ENCODE measurements around the gene HDAC10.
A peak's percentile ranks its signal among the peaks of the same experiment; 100 is the strongest.

Gene HDAC10

DNA sequence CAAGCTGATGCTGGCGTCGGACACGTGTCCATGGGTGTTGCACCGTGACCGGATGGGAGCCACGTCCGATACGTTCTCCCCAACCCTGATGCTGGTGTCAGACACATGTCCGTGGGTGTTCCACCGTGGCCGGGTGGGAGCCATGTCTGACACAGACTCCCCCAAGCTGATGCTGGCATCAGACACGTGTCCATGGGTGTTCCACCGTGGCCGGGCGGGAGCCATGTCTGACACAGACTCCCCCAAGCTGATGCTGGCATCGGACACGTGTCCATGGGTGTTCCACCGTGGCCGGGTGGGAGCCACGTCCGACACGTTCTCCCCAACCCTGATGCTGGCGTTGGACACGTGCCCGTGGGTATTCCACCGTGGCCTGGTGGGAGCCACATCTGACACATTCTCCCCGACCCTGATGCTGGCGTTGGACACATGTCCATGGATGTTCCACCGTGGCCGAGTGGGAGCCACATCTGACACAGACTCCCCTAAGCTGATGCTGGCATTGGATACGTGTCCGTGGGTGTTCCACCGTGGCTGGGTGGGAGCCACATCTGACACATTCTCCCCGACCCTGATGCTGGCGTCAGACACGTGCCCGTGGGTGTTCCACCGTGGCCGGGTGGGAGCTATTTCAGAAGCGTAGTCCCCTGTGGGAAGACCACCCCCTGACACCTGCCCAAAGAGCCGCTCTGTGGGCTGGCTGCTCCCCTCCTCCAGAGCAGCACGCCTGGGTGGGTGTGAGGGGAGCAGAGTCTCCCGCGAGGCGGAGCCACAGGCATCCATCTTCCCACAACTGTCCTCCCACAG is 30.3 kb downstream of the HDAC10 start:
- H3K9me3 ChIP-seq (ENCODE audit: control extremely low read depth in 1 of 5, control insufficient read depth in 4 of 5, insufficient read depth in 2 of 5, low read depth in 1 of 5, low read length in 4 of 5), result no peaks in the 10 kb centered on the region
- H3K27me3 ChIP-seq (replicated peaks in 2 of 5; ENCODE audit: control insufficient read depth in 4 of 5, insufficient read depth in 5 of 5, low read length in 4 of 5), result no peaks in the 10 kb centered on the region
- peaks cover 10 to 89% (median 59%) of the 10 kb centered on the region in 4 experiments for H3K36me3 ChIP-seq (ENCODE audit: control insufficient read depth in 4 of 4, insufficient read depth in 4 of 4, low read length in 3 of 4)
- H3K4me1 ChIP-seq (ENCODE audit: control extremely low read depth in 1 of 4, control insufficient read depth in 4 of 4, insufficient read depth in 4 of 4, low read length in 3 of 4), result peaks cover 0 to 8% (median 3%) of the 10 kb centered on the region in 4 experiments
- no peak for DNase-seq
- no peak overlapping the region for H3K27ac ChIP-seq (ENCODE audit: insufficient read depth in 1 of 2, low read depth in 1 of 2, low read length in 2 of 2, poor library complexity in 1 of 2, severe bottlenecking in 2 of 2)
- H3K4me3 ChIP-seq (ENCODE audit: control insufficient read depth in 1 of 7, extremely low read depth in 1 of 7, insufficient read depth in 4 of 7, low read depth in 2 of 7, low read length in 6 of 7), result no peak overlapping the region
- CTCF ChIA-PET, result interaction anchor here (0.8 to 2.0 kb wide), 4 partner anchors 10 to 72 kb away, joined by 3 to 7 read pairs (median 4); no protein-coding TSS in a partner anchor
- POLR2A ChIA-PET, result interaction anchor here (0.7 kb wide), 1 partner anchor 284 kb away, joined by 11 read pairs; no protein-coding TSS in a partner anchor
- 98% methylated on average over 39 of the region's 45 CpGs for WGBS (ENCODE audit: insufficient coverage)

DNA sequence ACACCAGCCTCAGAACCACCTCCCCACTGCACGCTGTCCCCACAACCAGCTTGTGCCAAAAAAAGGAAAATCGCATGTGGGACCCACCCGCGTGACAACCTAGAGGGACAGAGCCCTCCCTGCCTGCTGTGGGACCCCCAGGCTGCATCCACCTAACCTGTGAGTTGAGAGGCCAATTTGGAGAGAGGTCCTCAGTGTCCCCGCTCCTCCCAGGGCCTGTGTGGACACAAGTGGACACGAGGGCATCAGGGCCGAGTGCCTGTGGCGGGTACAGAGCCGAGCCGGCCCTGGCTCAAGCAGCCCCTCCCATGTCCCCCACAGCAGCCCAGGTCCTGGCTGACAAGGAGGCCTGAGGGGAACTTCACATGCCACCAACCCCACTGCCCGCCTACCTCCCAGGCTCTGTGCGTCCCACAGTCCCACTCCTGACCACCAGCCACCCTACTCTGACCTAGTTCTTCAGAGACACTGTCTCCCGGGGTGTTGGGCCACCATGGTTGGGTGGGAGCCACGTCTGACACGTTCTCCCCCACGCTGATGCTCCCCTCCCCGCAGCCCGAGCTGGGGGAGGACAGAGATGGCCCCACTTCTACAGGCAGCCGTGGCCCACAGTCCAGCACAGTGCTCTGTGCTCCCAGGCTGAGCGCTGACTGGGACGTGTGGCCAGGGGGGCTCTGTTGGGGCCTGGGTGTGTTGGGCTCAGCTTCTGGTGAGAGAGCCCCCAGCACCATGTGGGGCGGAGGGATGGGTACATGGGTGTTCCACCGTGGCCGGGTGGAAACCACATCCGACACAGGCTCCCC is 31.1 kb downstream of the HDAC10 start:
- ChIA-PET POLR2A (interaction anchor here (0.7 kb wide), 1 partner anchor 283 kb away, joined by 11 read pairs; no protein-coding TSS in a partner anchor), CTCF (interaction anchor here (1.2 to 2.0 kb wide), 2 partner anchors 9 to 71 kb away, joined by 4 to 7 read pairs; no protein-coding TSS in a partner anchor)
- WGBS (ENCODE audit: insufficient coverage), result 89% methylated on average over 19 of the region's 25 CpGs
- Histone ChIP-seq H3K4me1 (ENCODE audit: control extremely low read depth in 1 of 4, control insufficient read depth in 4 of 4, insufficient read depth in 4 of 4, low read length in 3 of 4) (peaks cover 0 to 8% (median 3%) of the 10 kb centered on the region in 4 experiments), H3K27me3 (replicated peaks in 2 of 5; ENCODE audit: control insufficient read depth in 4 of 5, insufficient read depth in 5 of 5, low read length in 4 of 5) (no peaks in the 10 kb centered on the region), H3K36me3 (ENCODE audit: control insufficient read depth in 4 of 4, insufficient read depth in 4 of 4, low read length in 3 of 4) (peaks cover 10 to 89% (median 55%) of the 10 kb centered on the region in 4 experiments), H3K9me3 (ENCODE audit: control extremely low read depth in 1 of 5, control insufficient read depth in 4 of 5, insufficient read depth in 2 of 5, low read depth in 1 of 5, low read length in 4 of 5) (no peaks in the 10 kb centered on the region), H3K4me3 (ENCODE audit: control insufficient read depth in 1 of 7, extremely low read depth in 1 of 7, insufficient read depth in 4 of 7, low read depth in 2 of 7, low read length in 6 of 7) (no peak overlapping the region), H3K27ac (ENCODE audit: insufficient read depth in 1 of 2, low read depth in 1 of 2, low read length in 2 of 2, poor library complexity in 1 of 2, severe bottlenecking in 2 of 2) (no peak overlapping the region)
- DNase-seq, result no peak

DNA sequence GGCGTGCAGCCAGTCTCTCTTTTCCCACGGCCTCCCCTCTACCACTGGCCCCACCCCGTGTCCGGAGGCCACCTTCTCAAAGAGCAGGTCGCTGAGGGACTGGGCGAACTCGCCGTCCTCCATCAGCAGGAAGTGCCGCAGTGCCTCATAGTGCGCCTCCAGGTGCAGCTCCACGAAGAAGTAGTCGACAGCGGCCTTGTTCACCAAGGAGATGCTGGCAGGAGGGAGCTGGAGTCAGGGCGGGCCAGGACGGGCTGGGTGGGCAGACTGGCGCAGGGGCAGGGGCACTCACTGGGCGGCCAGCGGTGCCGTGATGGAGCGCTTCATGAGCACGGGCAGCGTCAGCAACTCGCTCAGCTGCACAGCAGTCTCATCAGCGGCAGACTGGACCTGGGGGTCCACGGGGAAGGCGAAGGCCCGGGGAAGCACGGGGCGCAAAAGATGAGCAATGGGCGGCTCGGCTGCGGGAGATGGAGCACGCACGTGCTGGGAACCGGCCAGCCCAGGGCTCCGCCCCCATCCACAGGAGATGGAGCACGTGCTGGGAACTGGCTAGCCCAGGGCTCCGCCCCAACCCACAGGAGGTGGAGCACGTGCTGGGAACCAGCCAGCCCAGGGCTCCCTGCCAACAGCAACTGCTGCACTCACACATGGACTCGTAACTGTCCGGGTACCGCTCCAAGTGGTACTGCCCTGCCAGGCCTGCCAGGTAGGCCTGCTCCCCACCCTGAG is 31.9 kb downstream of the HDAC10 start:
- Histone ChIP-seq H3K4me3 (ENCODE audit: control insufficient read depth in 1 of 7, extremely low read depth in 1 of 7, insufficient read depth in 4 of 7, low read depth in 2 of 7, low read length in 6 of 7) (no peak overlapping the region), H3K27ac (ENCODE audit: insufficient read depth in 1 of 2, low read depth in 1 of 2, low read length in 2 of 2, poor library complexity in 1 of 2, severe bottlenecking in 2 of 2) (no peak overlapping the region), H3K27me3 (replicated peaks in 2 of 5; ENCODE audit: control insufficient read depth in 4 of 5, insufficient read depth in 5 of 5, low read length in 4 of 5) (no peaks in the 10 kb centered on the region), H3K4me1 (ENCODE audit: control extremely low read depth in 1 of 4, control insufficient read depth in 4 of 4, insufficient read depth in 4 of 4, low read length in 3 of 4) (peaks cover 0 to 8% (median 3%) of the 10 kb centered on the region in 4 experiments), H3K36me3 (ENCODE audit: control insufficient read depth in 4 of 4, insufficient read depth in 4 of 4, low read length in 3 of 4) (peaks cover 12 to 89% (median 56%) of the 10 kb centered on the region in 4 experiments), H3K9me3 (ENCODE audit: control extremely low read depth in 1 of 5, control insufficient read depth in 4 of 5, insufficient read depth in 2 of 5, low read depth in 1 of 5, low read length in 4 of 5) (no peaks in the 10 kb centered on the region)
- 66% methylated on average over 38 of the region's 42 CpGs for WGBS (ENCODE audit: insufficient coverage)
- ChIA-PET POLR2A (no interaction called here), CTCF (interaction anchor here (1.4 kb wide), 1 partner anchor 19 kb away, joined by 4 read pairs; no protein-coding TSS in a partner anchor)
- DNase-seq, result peak; percentile 52 to 71 (median 68)

DNA sequence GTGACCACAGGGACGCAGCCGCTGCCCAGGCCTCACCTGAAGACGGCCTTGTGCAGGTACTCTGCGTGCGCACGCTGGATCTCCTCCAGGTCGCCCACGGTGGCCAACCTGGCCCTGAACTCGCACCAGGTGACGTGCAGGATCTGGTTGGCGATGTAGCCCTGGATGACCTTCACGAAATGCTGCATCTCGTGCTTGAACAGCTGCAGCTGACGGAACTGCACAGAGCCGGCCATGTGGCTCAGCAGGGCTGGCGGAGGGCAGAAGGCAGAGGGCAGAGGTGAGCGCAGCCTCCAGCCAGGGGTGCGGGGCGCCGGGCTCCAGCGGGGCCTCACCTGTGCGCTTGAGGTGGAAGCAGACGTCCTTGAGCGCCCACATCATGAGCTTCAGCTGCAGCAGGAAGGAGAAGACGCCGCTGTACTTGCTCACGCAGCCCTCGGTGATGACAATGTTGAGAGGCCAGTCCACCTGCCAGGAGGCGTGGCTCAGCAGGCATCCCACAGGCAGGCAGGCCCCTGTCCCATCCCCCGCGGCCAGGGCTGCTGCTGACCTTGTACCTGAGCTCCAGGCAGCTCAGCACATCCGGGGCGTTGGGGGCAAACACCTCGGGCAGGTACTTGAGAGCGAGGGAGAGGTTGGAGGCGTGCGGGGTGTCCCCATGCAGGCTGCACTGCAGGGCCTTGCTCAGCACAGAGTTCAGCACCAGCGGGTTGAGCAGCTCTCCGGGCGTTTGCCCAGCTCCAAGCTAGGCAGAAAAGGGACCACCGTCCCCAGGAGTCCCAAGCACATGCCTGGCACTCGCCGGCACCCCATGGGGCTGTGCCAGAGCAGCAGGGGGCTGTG is 32.7 kb downstream of the HDAC10 start:
- ChIA-PET CTCF (interaction anchor here (1.0 to 1.4 kb wide), 3 partner anchors 12 to 23 kb away, joined by 3 to 4 read pairs (median 3); no protein-coding TSS in a partner anchor), POLR2A (no interaction called here)
- no peaks in the 10 kb centered on the region for H3K27me3 ChIP-seq (replicated peaks in 2 of 5; ENCODE audit: control insufficient read depth in 4 of 5, insufficient read depth in 5 of 5, low read length in 4 of 5)
- H3K4me1 ChIP-seq (ENCODE audit: control extremely low read depth in 1 of 4, control insufficient read depth in 4 of 4, insufficient read depth in 4 of 4, low read length in 3 of 4), result peaks cover 0 to 8% (median 3%) of the 10 kb centered on the region in 4 experiments
- H3K9me3 ChIP-seq (ENCODE audit: control extremely low read depth in 1 of 5, control insufficient read depth in 4 of 5, insufficient read depth in 2 of 5, low read depth in 1 of 5, low read length in 4 of 5), result no peaks in the 10 kb centered on the region
- no peak for DNase-seq
- 94% methylated on average over 30 of the region's 43 CpGs for WGBS (ENCODE audit: insufficient coverage)
- no peak overlapping the region for H3K27ac ChIP-seq (ENCODE audit: insufficient read depth in 1 of 2, low read depth in 1 of 2, low read length in 2 of 2, poor library complexity in 1 of 2, severe bottlenecking in 2 of 2)
- no peak overlapping the region for H3K4me3 ChIP-seq (ENCODE audit: control insufficient read depth in 1 of 7, extremely low read depth in 1 of 7, insufficient read depth in 4 of 7, low read depth in 2 of 7, low read length in 6 of 7)
- H3K36me3 ChIP-seq (ENCODE audit: control insufficient read depth in 4 of 4, insufficient read depth in 4 of 4, low read length in 3 of 4), result peaks cover 12 to 89% (median 55%) of the 10 kb centered on the region in 4 experiments

DNA sequence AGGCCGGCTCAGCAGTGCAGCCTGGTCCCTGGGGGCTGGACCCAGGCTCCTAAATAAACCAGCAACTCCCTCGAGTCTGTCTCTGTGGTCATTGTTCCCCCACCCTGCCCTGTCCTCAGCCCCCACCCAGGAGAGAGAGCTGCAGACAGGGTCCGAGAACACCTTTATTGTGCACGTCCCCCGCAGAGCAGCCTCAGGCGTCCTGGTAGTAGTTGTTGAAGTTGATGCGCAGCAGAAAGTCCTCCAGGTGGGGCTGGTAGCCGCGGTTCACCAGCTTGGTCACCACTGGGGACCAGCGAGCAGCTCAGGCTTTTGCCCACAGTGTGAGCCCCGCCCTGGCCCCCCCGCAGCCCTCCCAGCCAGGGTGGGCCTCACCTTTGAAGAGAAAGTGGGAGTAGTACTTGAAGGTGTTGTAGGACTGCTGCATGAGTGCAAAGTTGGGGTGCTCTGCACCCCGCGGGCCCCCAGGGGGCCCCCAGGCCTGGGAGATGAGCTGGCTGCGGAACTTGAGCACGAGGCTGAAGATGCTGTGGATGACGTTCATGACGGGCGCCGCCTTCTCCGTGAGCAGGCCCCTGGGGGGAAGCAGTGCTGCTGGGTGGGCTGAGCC is 33.4 kb downstream of the HDAC10 start:
- Histone ChIP-seq H3K36me3 (ENCODE audit: control insufficient read depth in 4 of 4, insufficient read depth in 4 of 4, low read length in 3 of 4) (peaks cover 12 to 89% (median 59%) of the 10 kb centered on the region in 4 experiments), H3K4me3 (ENCODE audit: control insufficient read depth in 1 of 7, extremely low read depth in 1 of 7, insufficient read depth in 4 of 7, low read depth in 2 of 7, low read length in 6 of 7) (no peak overlapping the region), H3K27ac (ENCODE audit: insufficient read depth in 1 of 2, low read depth in 1 of 2, low read length in 2 of 2, poor library complexity in 1 of 2, severe bottlenecking in 2 of 2) (no peak overlapping the region), H3K4me1 (ENCODE audit: control extremely low read depth in 1 of 4, control insufficient read depth in 4 of 4, insufficient read depth in 4 of 4, low read length in 3 of 4) (peaks cover 0 to 8% (median 3%) of the 10 kb centered on the region in 4 experiments), H3K27me3 (replicated peaks in 2 of 5; ENCODE audit: control insufficient read depth in 4 of 5, insufficient read depth in 5 of 5, low read length in 4 of 5) (no peaks in the 10 kb centered on the region), H3K9me3 (ENCODE audit: control extremely low read depth in 1 of 5, control insufficient read depth in 4 of 5, insufficient read depth in 2 of 5, low read depth in 1 of 5, low read length in 4 of 5) (no peaks in the 10 kb centered on the region)
- ChIA-PET CTCF (interaction anchor here (1.0 to 1.1 kb wide), 2 partner anchors 11 to 23 kb away, joined by 3 read pairs; no protein-coding TSS in a partner anchor), POLR2A (no interaction called here)
- DNase-seq, result no peak
- 94% methylated on average over 20 of the region's 21 CpGs for WGBS (ENCODE audit: insufficient coverage)

Data from common myeloid progenitor, CD34-positive (primary cell).